Thyroid gland (tissue), 4 donors: Measurements from ENCODE around the gene TMF1. TPM values are rescaled to one million over a fixed set of nuclear protein-coding genes. Genes with fewer than 3 reads are reported as not detected.

Experiments
- DNase-seq, 2 donors: peaks; one replicate each; pipeline ENCODE4 v3.0.0-alpha.2; 2019
- H3K27ac ChIP-seq, 3 donors: fragments of 200-600 bp; sonication (generic); 1 replicate in 2 of 3; 2 replicates in 1 of 3; pipeline ENCODE4 v1.5.1; 2016 to 2019; ENCODE audit warnings: mild to moderate bottlenecking in 1 of 3, moderate library complexity in 1 of 3
- H3K27me3 ChIP-seq: fragments of 200-600 bp; sonication (generic); one replicate; pipeline ENCODE4 v1.5.1; 2019
- H3K36me3 ChIP-seq, 2 donors: fragments of 200-600 bp; sonication (generic); one replicate each; pipeline ENCODE4 v1.5.1; 2016 to 2019
- H3K4me1 ChIP-seq, 2 donors: fragments of 200-600 bp; sonication (generic); one replicate each; pipeline ENCODE4 v1.5.1; 2017 to 2019
- H3K4me3 ChIP-seq, 3 donors: fragments of 200-600 bp; sonication (generic); replicated peaks in 1 of 3; 1 replicate in 2 of 3; 2 replicates in 1 of 3; pipeline ENCODE4 v1.5.1; 2016; ENCODE audit warnings: mild to moderate bottlenecking in 1 of 3
- H3K9me3 ChIP-seq: fragments of 200-600 bp; sonication (generic); one replicate; pipeline ENCODE4 v1.5.1; 2017
- POLR2A ChIP-seq, 2 donors: fragments of 450-650 bp; IDR thresholded peaks; one replicate each; pipeline ENCODE4 v1.6.1; 2017; ENCODE audit warnings: antibody characterized with exemption in 2 of 2, mild to moderate bottlenecking in 2 of 2, moderate library complexity in 1 of 2
- WGBS, 2 donors: methylation state at CpG; one replicate each; pipeline ENCODE4 v1.1.5; 2017; 5-methylcytosine and 5-hydroxymethylcytosine counted together
- intact Hi-C: fragments of 100-400 bp; cut with DNase I; formaldehyde crosslinking; loops from one replicate; pipeline ENCODE4 v1.15.1; 2023
- total RNA-seq, 4 donors: library from RNA; depleted of rRNA; stranded (reverse); fragments of >200 nt; gene quantifications; one replicate each; pipeline ENCODE4 v1.2.3, GENCODE V29; 2016
- TF ChIP-seq, protein P1 (sequence below), 6 experiments: fragments of 200-600 bp in 3 of 6; fragments of 450-650 bp in 3 of 6; sonication (generic) in 3 of 6; IDR thresholded peaks; one replicate each; pipeline ENCODE4 v1.5.1; 2016 to 2019; ENCODE audit warnings: antibody characterized with exemption in 6 of 6, mild to moderate bottlenecking in 2 of 6, inconsistent platforms in 1 of 6, moderate library complexity in 1 of 6

The TMF1 gene
- total RNA-seq, 4 donors from 2014 or later = 44.3 to 53.2 (median 50.3) TPM

DNA sequence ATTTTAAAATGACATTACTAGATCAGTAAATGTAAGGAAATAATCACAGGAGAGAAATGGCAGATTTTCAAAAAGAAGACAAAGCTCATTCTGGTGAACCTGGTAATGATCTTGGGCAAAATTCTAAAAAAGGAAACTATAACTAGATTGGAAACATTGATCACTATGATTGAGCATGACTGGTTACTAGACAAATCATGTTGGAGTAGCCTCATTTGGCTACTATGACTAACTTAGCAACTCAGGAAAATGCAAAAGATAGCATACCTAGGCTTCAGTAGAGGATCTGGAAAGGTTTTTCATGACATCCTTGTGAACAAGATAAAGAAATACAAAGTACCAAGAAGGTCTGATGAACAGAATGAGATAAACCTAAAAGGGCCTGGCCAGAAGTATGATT, 7.6 kb upstream of the TMF1 start:
- no peaks in the 10 kb centered on the region for H3K9me3 ChIP-seq
- no peaks in the 10 kb centered on the region for H3K4me1 ChIP-seq
- no peaks in the 10 kb centered on the region for H3K27me3 ChIP-seq
- no peak overlapping the region for H3K4me3 ChIP-seq
- TF ChIP-seq POLR2A (IDR thresholded peaks at IDR 0.05) = no peak
- TF ChIP-seq, protein P1, sequence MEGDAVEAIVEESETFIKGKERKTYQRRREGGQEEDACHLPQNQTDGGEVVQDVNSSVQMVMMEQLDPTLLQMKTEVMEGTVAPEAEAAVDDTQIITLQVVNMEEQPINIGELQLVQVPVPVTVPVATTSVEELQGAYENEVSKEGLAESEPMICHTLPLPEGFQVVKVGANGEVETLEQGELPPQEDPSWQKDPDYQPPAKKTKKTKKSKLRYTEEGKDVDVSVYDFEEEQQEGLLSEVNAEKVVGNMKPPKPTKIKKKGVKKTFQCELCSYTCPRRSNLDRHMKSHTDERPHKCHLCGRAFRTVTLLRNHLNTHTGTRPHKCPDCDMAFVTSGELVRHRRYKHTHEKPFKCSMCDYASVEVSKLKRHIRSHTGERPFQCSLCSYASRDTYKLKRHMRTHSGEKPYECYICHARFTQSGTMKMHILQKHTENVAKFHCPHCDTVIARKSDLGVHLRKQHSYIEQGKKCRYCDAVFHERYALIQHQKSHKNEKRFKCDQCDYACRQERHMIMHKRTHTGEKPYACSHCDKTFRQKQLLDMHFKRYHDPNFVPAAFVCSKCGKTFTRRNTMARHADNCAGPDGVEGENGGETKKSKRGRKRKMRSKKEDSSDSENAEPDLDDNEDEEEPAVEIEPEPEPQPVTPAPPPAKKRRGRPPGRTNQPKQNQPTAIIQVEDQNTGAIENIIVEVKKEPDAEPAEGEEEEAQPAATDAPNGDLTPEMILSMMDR (IDR thresholded peaks at IDR 0.05) = no peak
- DNase-seq = no peak
- intact Hi-C loops = no loop called here
- H3K27ac ChIP-seq = no peak overlapping the region
- peaks cover 16 to 22% of the 10 kb centered on the region in 2 donors for H3K36me3 ChIP-seq

DNA sequence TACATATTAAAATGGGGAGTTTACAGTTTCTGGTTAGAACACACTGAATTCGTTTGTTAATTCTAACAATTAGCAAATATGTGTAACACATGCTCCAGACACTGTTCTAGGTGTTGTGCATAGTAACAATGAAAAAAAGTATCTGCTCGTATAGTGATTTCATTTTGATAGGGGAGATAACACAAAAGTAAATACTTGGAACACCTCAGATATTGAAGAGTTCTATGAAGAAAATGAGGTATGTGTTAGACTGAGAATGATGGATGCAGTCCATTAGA, 6.8 kb upstream of the TMF1 start:
- no peak for DNase-seq
- intact Hi-C loops = no loop called here
- Histone ChIP-seq H3K4me3 (no peak overlapping the region), H3K27me3 (no peaks in the 10 kb centered on the region), H3K36me3 (peaks cover 16 to 22% of the 10 kb centered on the region in 2 donors), H3K27ac (no peak overlapping the region), H3K4me1 (no peaks in the 10 kb centered on the region), H3K9me3 (no peaks in the 10 kb centered on the region)
- TF ChIP-seq, protein P1 (IDR thresholded peaks at IDR 0.05) = no peak
- TF ChIP-seq POLR2A (IDR thresholded peaks at IDR 0.05) = no peak
- WGBS, 2 donors = 92 to 96% methylated on average over 2 of the region's 2 CpGs

DNA sequence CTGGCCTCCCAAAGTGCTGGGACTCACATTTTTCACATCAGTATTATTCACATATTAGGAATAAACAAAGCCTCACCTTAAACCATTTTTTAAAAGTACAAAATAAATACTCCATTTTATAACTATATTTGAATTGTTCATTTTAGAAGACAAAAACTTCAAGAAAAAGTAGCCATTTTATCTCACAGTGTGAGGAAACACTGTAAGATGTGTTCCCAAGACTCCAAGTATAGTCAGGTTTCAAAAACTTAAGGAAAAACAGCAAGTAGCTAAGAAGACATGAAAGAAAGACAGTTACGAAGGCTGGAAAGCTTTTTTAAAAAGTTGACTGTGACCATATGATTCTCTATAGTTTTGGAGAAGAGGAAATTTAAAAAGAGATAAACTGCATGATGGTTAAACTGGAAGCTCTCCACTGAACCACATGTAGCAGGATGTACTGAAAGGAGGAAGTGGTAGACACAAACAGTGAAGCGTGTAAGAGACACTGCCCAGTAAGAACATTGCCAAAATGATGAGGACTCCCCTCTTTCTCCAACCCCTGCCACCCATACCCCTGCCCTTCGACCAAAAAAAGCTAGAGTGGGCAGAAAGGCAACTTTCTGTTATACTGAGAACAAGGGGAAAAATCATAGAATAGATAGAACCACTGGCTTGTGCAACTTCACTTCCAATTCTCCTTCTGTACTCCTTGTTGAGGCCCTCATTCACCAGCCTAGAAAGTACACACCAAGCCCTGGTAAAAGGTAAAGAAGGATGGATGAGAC, 6.2 kb upstream of the TMF1 start:
- Histone ChIP-seq H3K4me1 (no peaks in the 10 kb centered on the region), H3K9me3 (no peaks in the 10 kb centered on the region), H3K36me3 (peaks cover 16 to 22% of the 10 kb centered on the region in 2 donors), H3K27ac (no peak overlapping the region), H3K27me3 (no peaks in the 10 kb centered on the region), H3K4me3 (no peak overlapping the region)
- no peak for DNase-seq
- intact Hi-C loops = no loop called here
- 89 to 90% methylated on average over 3 of the region's 3 CpGs for WGBS, 2 donors
- no peak for TF ChIP-seq POLR2A (IDR thresholded peaks at IDR 0.05)
- TF ChIP-seq, protein P1 (IDR thresholded peaks at IDR 0.05) = no peak

DNA sequence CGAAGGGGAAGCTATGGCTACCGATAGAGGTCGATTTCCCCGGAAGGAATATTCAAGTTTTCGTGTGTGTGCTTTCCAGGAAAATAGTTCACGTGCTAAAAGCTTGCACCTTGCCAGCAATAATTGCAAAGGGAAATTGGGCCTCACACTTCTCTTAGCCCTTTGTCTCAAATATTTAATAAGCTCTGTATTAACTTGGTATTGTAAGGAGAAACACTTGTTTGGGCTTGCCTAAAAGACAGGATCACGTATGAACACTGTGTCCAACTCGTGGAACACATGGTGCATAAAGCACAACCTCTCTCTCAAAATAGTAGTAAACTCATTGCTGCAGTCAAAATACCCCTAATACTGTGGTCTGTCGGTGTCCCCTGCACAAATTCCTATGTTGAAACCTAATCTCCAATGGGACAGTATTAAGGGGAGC, 352 bp upstream of the TMF1 start:
- H3K4me3 ChIP-seq = peak overlapping the region; percentile 9 to 83 (median 44)
- intact Hi-C loops = no loop called here
- H3K27ac ChIP-seq = peak overlapping the region; percentile 96 to 97 (median 96)
- no peaks in the 10 kb centered on the region for H3K27me3 ChIP-seq
- peaks cover 14 to 16% of the 10 kb centered on the region in 2 donors for H3K4me1 ChIP-seq
- TF ChIP-seq, protein P1 (IDR thresholded peaks at IDR 0.05) = no peak
- TF ChIP-seq POLR2A (IDR thresholded peaks at IDR 0.05) = no peak
- no peak for DNase-seq
- WGBS, 2 donors = 9 to 11% methylated on average over 9 of the region's 9 CpGs
- peaks cover 9 to 11% of the 10 kb centered on the region in 2 donors for H3K36me3 ChIP-seq
- H3K9me3 ChIP-seq = no peaks in the 10 kb centered on the region

DNA sequence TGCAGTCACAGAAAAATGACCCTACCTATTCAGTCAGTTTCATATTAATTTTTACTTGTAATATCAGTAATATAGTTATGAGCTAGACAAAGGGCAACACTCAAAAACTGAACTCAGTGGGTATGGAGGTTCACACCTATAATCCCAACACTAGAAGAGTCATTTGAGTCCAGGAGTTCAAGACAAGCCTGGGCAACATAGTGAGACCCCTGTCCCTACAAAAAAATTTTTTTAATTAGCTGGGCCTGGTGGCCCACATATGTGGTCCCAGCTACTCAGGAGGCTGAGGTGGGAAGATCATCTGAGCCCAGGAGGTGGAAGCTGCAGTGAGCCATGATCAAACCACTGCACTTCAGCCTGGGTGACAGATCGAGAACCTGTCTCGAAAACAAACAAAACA, 3.1 kb downstream of the TMF1 start:
- Histone ChIP-seq H3K9me3 (no peaks in the 10 kb centered on the region), H3K4me3 (no peak overlapping the region), H3K27ac (no peak overlapping the region), H3K36me3 (peaks cover 12 to 28% of the 10 kb centered on the region in 2 donors), H3K27me3 (no peaks in the 10 kb centered on the region), H3K4me1 (peaks cover 14 to 22% of the 10 kb centered on the region in 2 donors)
- WGBS, 2 donors = 93 to 98% methylated on average over 2 of the region's 2 CpGs
- no peak for DNase-seq
- TF ChIP-seq, protein P1 (IDR thresholded peaks at IDR 0.05) = no peak
- TF ChIP-seq POLR2A (IDR thresholded peaks at IDR 0.05) = no peak
- intact Hi-C loops = no loop called here
